HG03159 (cell line): ENCODE data around the gene DKK2.

Experiments used
- ATAC-seq: cut with Tn5 transposase; IDR thresholded peaks from one replicate; pipeline ENCODE4 v1.9.1; 2021; ENCODE audit warnings: mild to moderate bottlenecking, moderate library complexity; ENCODE audit not compliant: unreplicated experiment

The DKK2 gene

DNA sequence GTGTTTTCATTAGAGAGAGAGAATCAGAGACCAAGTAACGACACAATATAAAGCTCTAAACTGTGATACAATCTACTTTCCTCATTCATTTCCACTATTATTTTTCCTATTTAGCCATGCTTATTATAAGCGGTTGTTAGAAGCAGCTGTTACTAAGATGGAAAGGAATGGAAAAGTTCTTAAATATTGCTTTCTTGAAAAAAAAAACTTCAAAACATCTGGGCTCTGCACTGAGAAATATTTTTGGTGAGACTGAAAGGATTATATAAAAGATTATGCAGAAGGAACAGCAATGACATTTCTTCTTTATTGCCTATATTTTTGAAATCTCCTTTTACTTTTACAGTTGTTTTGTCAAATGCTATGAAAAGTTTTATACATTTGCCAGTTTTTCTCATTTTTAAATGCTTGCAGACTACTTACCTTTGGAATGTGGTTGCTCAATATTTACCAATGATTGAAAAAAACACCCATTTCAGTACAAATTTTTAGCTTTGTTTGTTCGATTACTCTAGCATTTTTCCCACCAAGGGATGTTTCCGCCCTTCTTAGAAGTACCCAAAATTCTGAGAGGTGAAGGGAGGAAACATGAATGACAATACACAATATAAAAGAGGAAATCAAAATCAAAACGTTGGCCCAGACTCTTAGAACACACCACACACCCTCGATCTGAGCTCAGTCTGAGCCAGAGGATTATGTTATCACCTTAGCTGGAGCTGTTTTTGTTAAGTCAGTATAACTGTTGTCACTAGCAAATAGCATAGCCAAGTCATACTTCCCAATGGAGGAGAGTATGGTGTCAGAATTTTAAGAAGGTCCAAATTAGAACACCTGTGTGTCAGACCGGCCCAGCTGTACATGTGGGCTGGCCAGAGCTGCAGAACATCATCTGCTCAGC lies 18.4 kb downstream of the DKK2 start:
- ATAC-seq: no peak

DNA sequence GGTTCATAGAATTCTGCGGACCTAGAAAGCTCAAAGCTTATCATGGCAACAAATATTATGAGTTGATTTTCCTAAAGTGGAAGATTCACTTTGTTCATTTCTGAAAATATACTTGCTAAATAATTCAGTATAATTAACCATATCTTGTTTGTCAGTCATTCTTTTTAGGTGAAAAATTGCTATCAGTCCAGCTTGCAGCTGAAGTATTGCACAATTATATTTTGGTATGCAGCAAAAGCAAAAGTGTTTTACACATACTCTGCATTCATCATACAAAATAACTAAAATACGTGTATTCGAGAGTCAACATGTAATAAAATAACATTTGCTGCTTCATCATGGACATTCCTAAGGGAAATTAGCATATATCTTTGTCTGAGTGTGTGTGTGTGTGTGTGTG lies 24.8 kb downstream of the DKK2 start:
- ATAC-seq: no peak

DNA sequence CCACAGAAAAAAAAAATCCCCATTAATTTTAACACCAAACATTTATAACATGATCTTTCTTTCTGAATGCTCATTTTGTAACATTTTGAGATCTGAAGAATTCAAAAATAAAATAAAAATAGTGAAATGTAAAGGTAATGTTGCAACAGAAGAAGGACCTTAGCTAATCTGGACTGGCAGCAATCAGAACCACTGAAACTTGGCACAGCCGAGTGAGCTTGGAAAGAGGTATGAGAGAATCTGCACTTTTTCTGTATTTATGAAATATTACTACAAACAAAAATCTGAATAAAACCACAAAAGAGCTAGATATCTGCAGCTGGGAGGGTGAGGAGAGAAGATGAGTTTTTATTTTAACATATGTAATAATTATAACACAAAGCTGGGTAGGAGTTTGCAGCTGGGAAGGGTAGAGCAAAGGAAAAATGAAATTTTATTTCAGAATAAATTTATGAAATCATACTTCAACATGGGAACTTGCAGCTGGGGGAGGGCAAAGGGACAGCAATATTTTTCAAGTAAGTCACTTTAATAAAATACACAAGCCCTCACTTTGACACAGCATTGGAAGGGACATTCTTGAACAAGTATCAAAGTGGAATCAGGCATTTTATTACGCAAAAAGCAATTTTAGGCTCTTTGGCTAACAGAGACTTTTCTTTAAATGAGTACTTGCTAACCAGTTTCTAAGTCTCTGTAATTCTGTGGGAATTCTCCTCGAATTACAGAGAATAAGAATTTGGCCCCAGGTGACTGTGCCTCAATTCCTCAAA lies 26.7 kb downstream of the DKK2 start:
- no peak for ATAC-seq

DNA sequence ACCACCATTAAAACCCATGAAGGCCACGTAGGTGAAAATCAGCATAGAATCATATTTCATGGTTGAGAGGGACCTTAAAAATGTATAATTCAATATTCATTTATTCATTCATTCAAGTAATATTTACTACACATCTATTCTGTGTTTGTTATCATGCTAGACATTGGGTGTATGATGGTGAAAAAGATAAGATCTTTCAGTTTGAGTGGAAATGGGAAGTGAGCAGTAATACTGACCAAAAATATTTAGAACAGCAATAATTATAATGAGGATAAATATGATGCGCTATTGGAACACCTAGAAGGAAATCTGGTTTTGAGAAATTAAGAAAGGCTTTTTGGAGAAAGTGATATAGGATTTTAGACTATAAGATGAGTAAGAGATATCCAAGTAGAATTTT lies 28.0 kb downstream of the DKK2 start:
- no peak for ATAC-seq

DNA sequence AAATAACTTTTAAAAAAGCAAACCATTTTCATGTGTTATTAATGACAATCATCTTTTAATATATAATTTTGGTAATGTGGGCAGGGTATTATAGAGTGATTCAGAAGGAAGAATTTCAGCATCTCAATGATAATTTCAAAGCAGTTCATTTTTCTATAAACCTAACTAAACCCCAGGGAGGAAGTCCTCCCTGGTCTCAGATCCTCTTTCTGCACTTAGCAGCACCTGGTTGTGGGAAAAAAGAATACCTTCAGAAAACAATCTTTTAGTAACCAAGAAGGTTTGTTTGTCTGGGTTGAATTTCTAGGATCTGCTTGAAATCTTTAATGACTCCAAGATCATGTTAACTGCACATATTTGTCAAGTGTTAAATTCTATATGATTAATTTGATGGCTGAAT lies 29.9 kb downstream of the DKK2 start:
- peak; percentile 71 for ATAC-seq

DNA sequence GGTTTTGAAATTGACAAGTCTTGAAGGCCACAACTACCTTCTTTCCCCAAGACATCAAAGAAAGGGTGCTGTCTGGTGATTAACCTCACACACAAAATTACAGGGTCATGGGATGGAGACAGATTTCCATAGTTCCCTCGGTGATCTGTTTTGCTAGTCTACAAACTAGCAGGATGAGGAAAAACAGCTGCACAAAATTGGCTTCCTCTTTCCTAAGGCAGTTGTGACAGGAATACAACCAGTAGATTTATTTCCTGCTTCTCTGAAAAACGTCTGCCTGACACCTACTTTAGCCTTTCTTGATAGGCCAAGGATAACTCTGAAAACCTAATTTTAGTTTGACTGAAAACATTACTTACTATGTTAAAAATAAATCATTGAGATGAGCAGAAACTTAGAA lies 39.6 kb downstream of the DKK2 start:
- ATAC-seq: no peak

DNA sequence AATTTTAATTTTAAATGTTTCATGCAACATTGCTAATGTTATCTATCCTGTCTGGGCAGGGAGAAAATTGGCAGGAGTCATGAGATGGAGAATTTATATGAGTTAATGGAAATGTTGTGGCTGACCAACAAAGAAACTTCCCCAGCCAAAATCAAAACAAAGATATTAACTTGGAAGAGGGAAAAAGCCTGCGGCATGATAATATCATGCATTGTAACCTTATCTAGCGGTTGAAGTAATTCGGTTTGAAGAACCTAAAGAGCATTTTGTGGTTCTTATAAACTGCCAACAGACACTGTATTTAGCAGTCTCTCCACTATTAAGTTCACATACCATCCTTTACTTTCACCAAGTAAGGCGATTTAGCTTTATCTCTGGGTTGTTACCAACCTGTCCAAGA lies 42.3 kb downstream of the DKK2 start:
- no peak for ATAC-seq

DNA sequence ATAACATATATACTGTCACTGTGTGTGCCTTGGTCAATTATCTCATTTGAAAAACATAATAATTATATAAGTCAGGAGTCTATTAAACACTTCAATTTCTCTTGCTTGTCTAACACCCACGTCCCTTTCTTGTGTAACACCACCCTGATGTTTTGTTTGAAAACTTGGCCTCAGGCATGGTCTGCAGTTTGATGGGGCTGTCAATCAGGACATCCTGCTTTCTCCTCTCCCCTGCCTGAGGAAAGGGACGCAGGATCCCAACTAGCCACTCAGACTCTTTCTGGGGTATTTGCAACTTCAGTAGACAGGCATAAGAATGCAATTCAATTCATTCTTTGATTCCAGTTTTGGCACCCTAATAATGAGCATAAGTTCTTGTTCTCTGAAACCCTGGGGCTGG lies 48.8 kb downstream of the DKK2 start:
- no peak for ATAC-seq

DNA sequence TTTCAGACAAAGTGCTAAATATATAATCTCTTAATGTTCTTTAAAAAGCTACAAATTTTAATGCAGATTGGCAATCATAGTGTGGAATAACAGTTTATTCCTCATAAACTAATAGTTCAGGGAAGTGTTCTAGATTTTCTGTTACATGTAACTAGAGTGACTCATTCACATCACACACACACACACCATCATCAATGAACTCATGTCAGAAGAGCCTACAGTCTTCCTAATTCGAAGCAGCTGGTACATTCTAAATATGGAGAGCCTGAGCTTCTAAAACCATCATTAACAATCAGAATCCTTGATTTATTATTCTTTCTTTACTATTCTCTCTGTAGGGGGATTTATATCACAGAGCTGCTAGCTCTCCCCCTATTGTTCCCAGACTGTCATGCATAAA lies 49.6 kb downstream of the DKK2 start:
- no peak for ATAC-seq

DNA sequence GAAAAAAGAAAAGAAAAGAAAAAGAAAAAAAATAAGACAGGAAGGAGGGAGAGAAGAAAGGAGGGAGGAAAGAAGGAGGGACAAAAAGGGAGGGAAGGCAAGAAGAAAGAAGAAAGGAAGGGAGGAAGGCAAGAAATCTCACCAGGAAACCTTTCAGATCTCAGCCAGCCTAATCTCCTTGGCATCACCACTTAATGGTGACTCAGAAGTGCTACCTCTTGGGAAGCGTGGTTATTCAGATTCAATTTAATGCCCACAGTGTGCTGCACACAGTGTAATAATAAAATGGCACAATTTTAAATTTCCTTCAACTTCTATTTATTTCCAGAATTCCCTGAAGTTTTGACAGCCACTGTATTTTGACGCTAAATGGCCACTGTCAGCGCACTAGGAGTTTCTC lies 50.3 kb downstream of the DKK2 start:
- no peak for ATAC-seq

DNA sequence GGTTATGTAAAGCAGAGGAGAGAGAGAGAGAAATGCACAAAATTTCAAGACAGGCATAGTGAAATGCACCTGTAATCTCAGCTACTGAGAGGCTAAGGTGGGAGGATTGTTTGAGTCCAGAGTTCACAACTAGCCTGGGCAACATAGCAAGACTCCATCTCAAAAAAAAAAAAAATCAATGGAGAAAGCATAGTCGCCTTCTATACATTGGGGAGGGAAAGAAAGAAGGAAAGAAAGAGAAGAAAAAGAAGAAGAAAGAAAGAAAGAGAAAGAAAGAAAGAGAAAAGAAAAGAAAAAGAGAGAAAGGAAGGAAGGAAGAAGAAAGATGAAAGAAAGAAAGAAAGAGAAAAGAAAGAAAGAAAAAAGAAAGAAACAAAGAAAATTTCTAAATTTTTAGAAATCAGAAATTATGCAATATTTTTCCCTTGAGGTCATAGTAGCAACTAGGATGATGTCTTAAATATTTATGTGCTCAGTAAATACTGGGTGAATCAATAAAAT lies 53.4 kb downstream of the DKK2 start:
- no peak for ATAC-seq

DNA sequence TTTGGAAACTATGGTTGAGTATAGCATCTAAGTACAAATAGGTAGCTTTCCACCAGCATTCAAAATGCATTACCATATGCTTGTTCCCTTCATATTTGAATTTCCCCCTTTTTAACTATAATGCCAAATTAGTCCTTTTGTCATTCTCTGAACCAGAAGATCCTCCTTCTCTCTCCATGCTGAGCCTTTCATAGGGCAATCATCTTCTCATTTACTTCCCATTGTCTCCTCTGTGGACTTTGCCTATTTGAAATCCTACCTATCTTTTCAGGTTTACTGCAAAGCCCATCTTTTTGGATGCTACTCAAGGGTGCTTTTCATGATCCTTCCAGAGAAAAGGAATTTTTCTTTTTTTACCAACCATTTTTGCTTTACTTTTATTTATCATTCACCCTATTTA lies 54.7 kb downstream of the DKK2 start:
- no peak for ATAC-seq

DNA sequence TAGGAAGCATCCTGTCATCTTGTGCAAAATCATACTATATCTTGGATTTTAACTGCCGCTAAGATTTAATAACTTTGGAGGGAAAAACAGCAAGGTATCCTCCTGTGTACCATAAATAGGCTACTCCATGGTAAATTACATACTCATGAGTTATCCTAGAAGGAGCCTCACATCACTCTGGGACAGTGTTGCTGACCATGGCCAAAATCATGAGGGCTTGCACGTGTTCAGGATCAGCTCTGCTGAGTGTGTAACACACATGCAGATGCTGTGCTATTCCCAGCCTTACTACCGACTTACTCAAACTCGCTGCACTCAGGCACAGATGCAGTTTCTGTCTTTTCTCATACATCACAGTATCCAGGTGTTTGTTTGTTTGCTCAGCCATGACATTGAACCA lies 56.6 kb downstream of the DKK2 start:
- no peak for ATAC-seq

DNA sequence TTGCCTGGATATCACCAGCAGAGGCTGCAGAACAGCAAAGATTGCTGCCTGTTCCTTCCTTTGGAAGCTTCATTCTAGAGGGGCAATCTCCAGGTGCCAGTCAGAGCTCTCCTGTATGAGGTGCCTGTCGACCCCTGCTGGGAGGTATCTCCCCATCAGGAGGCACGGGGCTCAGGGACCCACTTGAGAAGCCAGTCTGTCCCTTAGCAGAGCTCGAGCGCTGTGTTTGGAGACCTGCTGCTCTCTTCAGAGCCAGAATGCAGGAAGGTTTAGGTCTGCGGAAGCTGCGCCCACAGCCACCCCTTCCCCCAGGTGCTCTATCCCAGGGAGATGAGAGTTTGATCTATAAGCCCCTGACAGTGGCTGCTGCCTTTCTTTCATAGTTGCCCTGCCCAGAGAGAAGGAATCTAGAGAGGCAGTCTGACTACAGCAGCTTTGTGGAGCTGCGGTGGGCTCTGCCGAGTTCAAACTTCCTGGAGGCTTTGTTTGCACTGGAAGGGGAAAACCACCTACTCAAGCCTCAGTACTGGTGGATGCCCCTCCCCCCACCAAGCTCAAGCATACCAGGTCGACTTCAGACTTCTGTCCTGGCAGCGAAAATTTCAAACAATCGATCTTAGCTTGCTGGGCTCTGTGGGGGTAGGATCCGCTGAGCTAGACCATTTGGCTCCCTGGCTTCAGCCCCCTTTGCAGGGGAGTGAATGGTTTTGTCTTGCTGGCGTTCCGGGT lies 57.9 kb downstream of the DKK2 start:
- no peak for ATAC-seq

DNA sequence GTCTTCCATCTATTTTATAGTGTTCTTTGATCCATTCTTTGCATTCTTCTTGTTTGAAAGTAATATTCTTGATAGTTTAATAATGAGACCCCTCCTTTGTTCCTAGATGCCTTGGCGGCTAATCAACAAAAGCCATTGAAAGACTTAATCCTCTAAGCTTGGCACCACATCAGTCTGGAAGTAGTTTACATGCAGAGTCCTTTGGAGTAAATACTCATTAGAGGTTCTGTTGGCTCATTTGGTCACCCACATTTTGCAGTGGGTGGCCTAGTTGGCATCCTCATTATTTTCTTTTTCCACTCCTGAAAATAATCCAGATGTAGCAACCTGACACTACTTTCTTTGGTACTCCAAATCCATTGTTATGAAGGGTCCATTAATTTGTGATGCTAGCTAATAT lies 64.5 kb downstream of the DKK2 start:
- no peak for ATAC-seq

DNA sequence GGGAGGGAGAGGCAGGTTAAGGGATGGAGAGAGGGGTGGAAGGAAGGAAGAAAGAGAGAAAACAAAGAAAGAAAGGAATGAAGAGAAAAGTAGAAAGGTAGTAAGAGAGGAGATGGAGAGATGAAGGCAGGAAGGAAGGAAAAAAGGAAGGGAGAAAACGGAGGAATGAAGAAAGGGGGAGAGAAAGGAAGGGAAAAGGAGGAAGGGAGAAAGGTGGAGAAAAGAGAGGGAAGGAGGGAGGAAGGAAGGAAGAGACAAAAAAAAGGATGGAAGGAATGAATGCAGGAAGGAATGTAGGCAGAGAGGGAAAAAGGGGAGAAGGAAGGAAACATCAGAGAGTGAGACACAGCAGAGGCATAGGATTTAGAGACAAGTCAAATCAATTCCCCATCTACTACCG lies 68.2 kb downstream of the DKK2 start:
- ATAC-seq: no peak

DNA sequence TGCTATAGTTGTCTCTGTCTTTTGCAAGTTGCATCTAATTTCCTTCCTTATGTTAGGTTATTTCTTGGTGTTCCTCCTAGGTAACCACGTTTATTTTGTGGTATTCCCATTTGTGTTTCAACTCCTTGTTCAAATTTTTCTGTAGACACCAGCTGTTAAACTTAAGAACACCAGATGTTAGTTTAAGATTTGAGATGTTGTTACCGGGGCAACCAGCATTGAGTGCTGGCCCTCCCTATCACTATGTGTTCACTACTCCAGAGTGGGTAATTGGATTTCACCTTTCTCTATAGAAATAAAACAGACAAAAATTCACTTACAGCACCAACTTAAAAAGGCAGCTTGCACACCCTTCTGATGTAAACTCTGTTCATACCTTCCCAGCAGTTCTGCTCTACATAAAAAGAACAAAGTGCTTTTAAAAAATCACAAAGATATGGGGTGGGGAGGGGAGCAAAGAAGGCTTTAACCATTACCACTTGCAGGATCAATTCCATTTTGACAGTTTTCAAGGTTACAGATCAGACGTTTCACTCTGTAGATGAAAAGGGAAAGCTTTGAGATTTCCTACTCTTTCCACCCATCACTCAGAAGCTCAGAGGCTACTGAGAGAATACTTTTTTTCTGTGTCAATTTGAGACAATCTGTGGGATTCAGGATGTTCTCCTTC lies 82.9 kb downstream of the DKK2 start:
- no peak for ATAC-seq

DNA sequence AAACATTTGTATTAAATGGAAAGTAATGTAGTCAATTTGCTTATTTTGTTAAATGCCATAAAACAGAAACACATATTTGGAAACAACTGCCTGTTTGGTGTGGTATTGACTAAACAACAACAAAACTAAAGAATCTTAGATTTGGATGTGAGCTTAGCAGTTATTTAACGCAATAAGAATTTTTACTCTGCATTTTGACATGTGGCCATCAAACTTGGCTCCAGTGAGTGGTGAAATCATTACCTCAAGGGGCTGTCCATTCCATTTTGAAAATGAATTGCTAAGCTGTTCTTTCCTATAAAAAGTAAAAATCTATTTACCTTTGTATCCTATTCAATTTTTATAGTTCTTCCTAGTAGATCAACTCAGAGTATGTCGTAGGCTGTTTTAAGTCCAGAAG lies 84.2 kb downstream of the DKK2 start:
- ATAC-seq: no peak

DNA sequence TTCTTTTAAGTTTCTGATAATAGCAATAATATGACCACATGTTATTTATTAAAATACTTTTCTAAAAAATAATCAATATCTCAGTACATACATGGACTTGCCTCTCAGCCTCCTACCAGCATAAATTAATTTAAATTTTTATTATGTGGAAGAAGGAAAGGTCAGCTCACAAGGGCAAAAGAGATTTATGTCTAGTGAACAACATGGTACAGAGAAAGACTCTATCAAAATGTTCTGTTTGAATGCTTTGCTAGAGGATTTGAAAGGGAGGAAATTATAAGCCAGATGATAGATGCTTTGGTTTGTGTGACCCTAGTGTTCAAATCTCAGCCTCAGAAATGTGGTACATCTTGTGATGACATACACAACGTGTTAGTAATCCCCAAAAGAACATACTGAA lies 94.3 kb downstream of the DKK2 start:
- ATAC-seq: no peak

DNA sequence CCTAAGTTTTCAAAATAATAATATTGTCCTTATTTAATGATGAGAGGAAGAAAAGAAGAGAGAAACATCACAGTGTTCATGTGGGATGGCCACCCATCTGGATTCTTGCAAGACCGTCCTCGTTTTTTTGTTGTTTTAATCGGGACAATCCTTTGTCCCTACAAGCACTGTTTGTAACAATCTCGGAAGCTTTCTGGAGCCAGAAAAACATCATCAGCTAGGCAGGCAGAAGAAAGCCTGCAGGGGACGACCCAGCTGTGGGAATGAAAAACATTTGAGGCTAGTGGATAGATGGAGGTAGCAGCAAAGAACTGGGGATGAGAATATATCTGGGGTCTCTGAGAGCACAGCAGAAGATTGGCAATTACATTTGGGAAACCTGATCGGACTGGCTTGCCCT lies 105.6 kb downstream of the DKK2 start:
- no peak for ATAC-seq

DNA sequence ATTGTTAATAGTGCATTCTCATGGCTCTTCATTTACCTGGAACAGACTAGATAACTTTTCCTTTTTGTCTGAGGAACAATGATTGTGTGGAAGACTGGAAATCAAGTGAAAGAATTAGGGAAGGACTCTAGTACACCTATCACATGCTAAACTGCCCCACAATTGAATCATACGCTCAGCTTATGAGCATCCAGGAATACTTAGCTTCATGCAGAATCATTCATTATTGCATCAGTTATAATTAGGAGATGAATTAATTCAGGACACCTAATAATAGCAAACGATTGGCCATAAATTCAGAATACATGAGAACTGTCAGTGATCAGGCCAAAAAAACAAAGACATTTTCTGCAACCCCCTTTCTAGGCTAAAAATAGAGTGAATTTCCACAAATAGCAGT lies 106.9 kb downstream of the DKK2 start:
- no peak for ATAC-seq
